HL-60 (cell line): ENCODE results near the gene CANT1.

Experiments used
- CTCF ChIP-seq: IDR thresholded peaks from one replicate; pipeline ENCODE4 v1.5.1; 2011; ENCODE audit warnings: low read length, control low read depth, inconsistent platforms; ENCODE audit not compliant: insufficient read depth
- GABPA ChIP-seq: IDR thresholded peaks from 2 replicates; pipeline ENCODE4 v1.6.1; 2012; ENCODE audit warnings: low read depth
- POLR2AphosphoS5 ChIP-seq: IDR thresholded peaks from 2 replicates; pipeline ENCODE4 v1.6.1; 2012; ENCODE audit warnings: low read depth
- REST ChIP-seq: IDR thresholded peaks from 2 replicates; pipeline ENCODE4 v1.6.1; 2012; ENCODE audit warnings: low read depth; ENCODE audit not compliant: insufficient replicate concordance
- SPI1 ChIP-seq: IDR thresholded peaks from 2 replicates; pipeline ENCODE4 v1.6.1; 2012; ENCODE audit warnings: low read depth, mild to moderate bottlenecking, borderline replicate concordance

- TF ChIP-seq REST (no peak), CTCF (no peak), POLR2AphosphoS5 (no peak), SPI1 (no peak), GABPA (no peak)
Measured at GRCh38 chr17:78952706-78953105, 56.9 kb downstream of the CANT1 start.
